ENCODE data around the gene SP6.

Gene SP6

GRCh38 chr17:47879028-47879585, 28.1 kb upstream of the SP6 start:
- no peak for DNase-seq

- DNase-seq: no peak
These were observed 27.5 kb upstream of the SP6 start for GRCh38 chr17:47878203-47879027.

- no peak for DNase-seq
These were observed 26.5 kb upstream of the SP6 start for GRCh38 chr17:47877368-47878034.

- no peak for DNase-seq
These were observed 24.3 kb upstream of the SP6 start for GRCh38 chr17:47875011-47875985.

- no peak for DNase-seq
These were observed 22.5 kb upstream of the SP6 start for GRCh38 chr17:47873200-47874090.

- DNase-seq: no peak
These were observed 21.7 kb upstream of the SP6 start for GRCh38 chr17:47872651-47873161.

GRCh38 chr17:47872019-47872650, 21.2 kb upstream of the SP6 start:
- no peak for DNase-seq

- DNase-seq: no peak
These were observed 20.1 kb upstream of the SP6 start for GRCh38 chr17:47871048-47871447.

GRCh38 chr17:47870056-47870455, 19.1 kb upstream of the SP6 start:
- DNase-seq: no peak

- DNase-seq: no peak
These were observed 18.2 kb upstream of the SP6 start for GRCh38 chr17:47869114-47869513.

GRCh38 chr17:47867813-47868533, 17.0 kb upstream of the SP6 start:
- no peak for DNase-seq

- no peak for DNase-seq
These were observed 16.0 kb upstream of the SP6 start for GRCh38 chr17:47866941-47867340.

- no peak for DNase-seq
These were observed 13.8 kb upstream of the SP6 start for GRCh38 chr17:47864791-47865216.

- DNase-seq: no peak
These were observed 11.9 kb upstream of the SP6 start for GRCh38 chr17:47862621-47863440.

- no peak for DNase-seq
These were observed 9.4 kb upstream of the SP6 start for GRCh38 chr17:47860386-47860785.

- DNase-seq: no peak
These were observed 6.8 kb upstream of the SP6 start for GRCh38 chr17:47857551-47858455.

- DNase-seq: no peak
These were observed 5.9 kb upstream of the SP6 start for GRCh38 chr17:47856830-47857229.

- no peak for DNase-seq
These were observed 4.8 kb upstream of the SP6 start for GRCh38 chr17:47855737-47856136.

Measured in NCI-H1930 (cell line).